Activated CD8-positive, alpha-beta T cell treated with anti-CD3 and anti-CD28 coated beads for 36 hours (primary cell): ENCODE measurements around the gene FOXB1. TPM values are rescaled to one million over a fixed set of nuclear protein-coding genes. Genes with fewer than 3 reads are reported as not detected.

Experiments
- ATAC-seq: fragments of 200-7000 bp; cut with Tn5 transposase; one replicate; pipeline ENCODE4 v1.10.0; 2021; ENCODE audit warnings: mild to moderate bottlenecking, moderate library complexity
- CTCF ChIA-PET: fragments of 350-600 bp; sonication (Branson Sonifier 250); formaldehyde crosslinking; loops from one replicate; lab custom pipeline; 2021; ENCODE audit warnings: antibody characterized with exemption; lab: Charles Lee
- POLR2A ChIA-PET: fragments of 350-600 bp; sonication (Branson Sonifier 250); formaldehyde crosslinking; loops from one replicate; lab custom pipeline; 2021; ENCODE audit warnings: antibody characterized with exemption; lab: Charles Lee
- DNase-seq: peaks from one replicate; pipeline ENCODE4 v3.0.0-alpha.2; 2020
- H3K27ac Mint-ChIP-seq: one replicate; pipeline ENCODE4 v1.8.0; 2021; ENCODE audit warnings: mild to moderate bottlenecking, mixed read lengths
- H3K27me3 Mint-ChIP-seq: one replicate; pipeline ENCODE4 v1.8.0; 2021; ENCODE audit warnings: mixed read lengths
- H3K36me3 Mint-ChIP-seq: one replicate; pipeline ENCODE4 v1.8.0; 2021; ENCODE audit warnings: low read depth, mixed read lengths
- H3K4me1 Mint-ChIP-seq: one replicate; pipeline ENCODE4 v1.8.0; 2021; ENCODE audit warnings: low read depth, mixed read lengths
- H3K4me3 Mint-ChIP-seq: one replicate; pipeline ENCODE4 v1.8.0; 2021; ENCODE audit warnings: mild to moderate bottlenecking, moderate library complexity, mixed read lengths
- H3K9me3 Mint-ChIP-seq: one replicate; pipeline ENCODE4 v1.8.0; 2021; ENCODE audit warnings: mixed read lengths
- CTCF ChIP-seq: fragments of 200-600 bp; IDR thresholded peaks from one replicate; pipeline ENCODE4 v1.8.0; 2022; ENCODE audit warnings: antibody characterized with exemption, mild to moderate bottlenecking
- intact Hi-C: fragments of 100-400 bp; cut with micrococcal nuclease; formaldehyde crosslinking; loops from one replicate; pipeline ENCODE4 v1.10.0; 2022
- total RNA-seq, 2 experiments: library from RNA; stranded (reverse); gene quantifications; one replicate each; pipeline ENCODE4 v1.2.3, GENCODE V29; 2021

The FOXB1 gene
- total RNA-seq, 2 experiments from 2014 or later, result 0.13 to 0.36 TPM

GRCh38 chr15:59965741-59966140 is 38.4 kb upstream of the FOXB1 start:
- H3K4me1 Mint-ChIP-seq, result peaks cover 19% of the 10 kb centered on the region
- no peak for TF ChIP-seq CTCF
- peaks cover 12% of the 10 kb centered on the region for H3K9me3 Mint-ChIP-seq
- intact Hi-C loops, result no loop called here
- ATAC-seq, result no peak
- CTCF ChIA-PET, result interaction anchor here (1.0 to 1.8 kb wide), 4 partner anchors 34 to 214 kb away, joined by 3 to 5 read pairs (median 4); partner anchors contain the start of gene FOXB1
- POLR2A ChIA-PET, result no interaction called here
- no peak for DNase-seq
- peaks cover 6% of the 10 kb centered on the region for H3K27me3 Mint-ChIP-seq
- peaks cover 2% of the 10 kb centered on the region for H3K36me3 Mint-ChIP-seq
- no peak overlapping the region for H3K27ac Mint-ChIP-seq
- H3K4me3 Mint-ChIP-seq, result no peak overlapping the region

GRCh38 chr15:59966262-59966661 is 37.8 kb upstream of the FOXB1 start:
- peak; percentile 67 for ATAC-seq
- H3K27me3 Mint-ChIP-seq, result peaks cover 4% of the 10 kb centered on the region
- TF ChIP-seq CTCF, result no peak

GRCh38 chr15:59968314-59968713 is 35.8 kb upstream of the FOXB1 start:
- Mint-ChIP-seq H3K9me3 (peaks cover 5% of the 10 kb centered on the region), H3K4me3 (no peak overlapping the region), H3K4me1 (peaks cover 19% of the 10 kb centered on the region), H3K27me3 (peaks cover 12% of the 10 kb centered on the region), H3K36me3 (no peaks in the 10 kb centered on the region), H3K27ac (no peak overlapping the region)
- intact Hi-C loops, result no loop called here
- TF ChIP-seq CTCF, result no peak
- DNase-seq (no peak), ATAC-seq (no peak)
- ChIA-PET POLR2A (no interaction called here), CTCF (interaction anchor here (1.5 kb wide), 1 partner anchor 36 kb away, joined by 3 read pairs; the partner anchor contains the start of gene FOXB1)

More at GRCh38 chr15:59966262-59966661, 37.8 kb upstream of the FOXB1 start:
- no peak for DNase-seq
- Mint-ChIP-seq H3K9me3 (peaks cover 10% of the 10 kb centered on the region), H3K4me1 (peaks cover 19% of the 10 kb centered on the region), H3K36me3 (no peaks in the 10 kb centered on the region), H3K27ac (no peak overlapping the region), H3K4me3 (no peak overlapping the region)
- POLR2A ChIA-PET, result no interaction called here
- CTCF ChIA-PET, result interaction anchor here (1.0 to 1.8 kb wide), 4 partner anchors 35 to 214 kb away, joined by 3 to 5 read pairs (median 4); partner anchors contain the start of gene FOXB1
- intact Hi-C loops, result no loop called here

- peaks cover 4% of the 10 kb centered on the region for H3K36me3 Mint-ChIP-seq
- H3K9me3 Mint-ChIP-seq, result peaks cover 3% of the 10 kb centered on the region
- no peak for TF ChIP-seq CTCF
Measured at GRCh38 chr15:59972241-59972640, 31.9 kb upstream of the FOXB1 start.

GRCh38 chr15:59976480-59977271 is 27.4 kb upstream of the FOXB1 start:
- DNase-seq (peak; percentile 87), ATAC-seq (peak; percentile 96)
- intact Hi-C loops, result no loop called here
- Mint-ChIP-seq H3K9me3 (peaks cover 7% of the 10 kb centered on the region), H3K4me3 (peak overlapping the region; percentile 11), H3K27ac (peak overlapping the region; percentile 83), H3K36me3 (peaks cover 4% of the 10 kb centered on the region), H3K4me1 (peaks cover 21% of the 10 kb centered on the region), H3K27me3 (peaks cover 13% of the 10 kb centered on the region)
- ChIA-PET POLR2A (interaction anchor here (0.6 kb wide), 1 partner anchor 9 kb away, joined by 4 read pairs; no protein-coding TSS in a partner anchor), CTCF (interaction anchor here (1.2 to 1.5 kb wide), 4 partner anchors 16 to 59 kb away, joined by 3 to 5 read pairs (median 4); partner anchors contain the start of gene FOXB1)
- no peak for TF ChIP-seq CTCF

More at GRCh38 chr15:59972241-59972640, 31.9 kb upstream of the FOXB1 start:
- ChIA-PET POLR2A (no interaction called here), CTCF (interaction anchor here (1.4 kb wide), 1 partner anchor 32 kb away, joined by 3 read pairs; the partner anchor contains the start of gene FOXB1)
- intact Hi-C loops, result no loop called here
- Mint-ChIP-seq H3K4me1 (peaks cover 18% of the 10 kb centered on the region), H3K27ac (no peak overlapping the region), H3K4me3 (no peak overlapping the region), H3K27me3 (peaks cover 13% of the 10 kb centered on the region)
- ATAC-seq, result no peak
- DNase-seq, result no peak
